Stromal cell of bone marrow (primary cell): ENCODE data around the gene RNF10.
"Not testable (repeated sequence)": the region's sequence is repeated elsewhere in the genome, so short reads cannot be mapped to it uniquely, and the experiment has no call there.

Experiments used
- DNase-seq: peaks from one replicate; pipeline ENCODE4 v3.0.0-alpha.2; 2012; ENCODE audit warnings: low read depth

RNF10 gene

DNA sequence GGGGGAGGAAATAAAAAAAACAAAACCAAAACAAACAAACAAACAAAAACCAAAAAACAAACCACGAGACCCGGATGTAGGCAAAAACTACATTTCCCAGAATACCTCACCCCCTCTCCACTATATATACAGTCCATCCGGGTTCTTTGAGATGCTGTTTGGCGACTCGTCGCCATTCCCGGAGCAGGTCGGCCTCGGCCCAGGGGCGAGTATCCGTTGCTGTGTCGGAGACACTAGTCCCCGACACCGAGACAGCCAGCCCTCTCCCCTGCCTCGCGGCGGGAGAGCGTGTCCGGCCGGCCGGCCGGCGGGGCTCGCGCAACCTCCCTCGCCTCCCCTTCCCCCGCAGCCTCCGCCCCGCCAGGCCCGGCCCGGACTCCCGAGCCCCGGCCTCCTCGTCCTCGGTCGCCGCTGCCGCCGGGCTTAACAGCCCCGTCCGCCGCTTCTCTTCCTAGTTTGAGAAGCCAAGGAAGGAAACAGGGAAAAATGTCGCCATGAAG is at the start of gene RNF10:
Gene RNF10 (plus strand): TSS at position 154 of the 500 bp plus-strand sequence. CDS start 456 bp downstream, outside the sequence.
- peak; percentile 78 for DNase-seq

GRCh38 chr12:120485961-120486881 is 47.9 kb upstream of the RNF10 start:
- no peak for DNase-seq

GRCh38 chr12:120487552-120487951 is 46.6 kb upstream of the RNF10 start:
- not testable (repeated sequence) for DNase-seq

GRCh38 chr12:120488057-120488640 is 46.0 kb upstream of the RNF10 start:
- DNase-seq: no peak

DNA sequence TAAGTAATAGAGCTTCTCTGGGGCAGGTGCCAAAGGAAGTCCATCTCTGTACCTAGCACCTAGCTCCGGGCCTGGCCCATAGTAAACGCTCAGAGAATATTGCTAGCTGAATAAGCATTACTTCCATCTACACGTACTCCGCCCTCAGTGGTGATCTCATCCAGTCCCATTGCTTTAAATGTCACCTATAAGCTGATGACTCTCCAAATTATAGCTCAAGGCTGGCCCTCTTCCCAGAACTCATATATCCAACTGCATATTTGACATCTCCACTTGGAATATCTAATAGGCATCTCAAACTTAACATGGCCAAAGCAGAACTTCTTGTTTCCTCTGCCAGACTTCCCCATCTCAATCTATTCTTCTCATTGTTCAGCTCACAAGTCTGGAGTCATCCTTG is 45.1 kb upstream of the RNF10 start:
- DNase-seq: no peak

DNA sequence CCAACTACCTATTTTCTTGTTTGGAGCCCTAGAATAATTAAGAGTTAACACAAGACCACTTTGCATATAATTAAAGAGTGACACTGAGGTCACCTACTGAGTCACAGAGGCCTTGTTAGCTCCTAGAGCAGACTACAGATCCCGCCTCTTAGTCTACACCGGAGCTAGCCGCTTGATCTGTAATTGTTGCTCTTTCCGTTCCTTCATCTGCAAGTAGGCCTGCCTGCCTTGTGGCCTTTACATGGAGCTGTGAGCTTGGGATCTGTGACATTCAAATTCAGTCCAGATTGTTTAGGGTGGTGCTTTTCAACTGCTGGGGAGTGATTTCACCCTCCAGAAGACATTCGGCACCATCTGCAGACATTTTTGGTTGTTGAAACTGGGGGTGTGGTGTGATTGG is 43.8 kb upstream of the RNF10 start:
- no peak for DNase-seq

DNA sequence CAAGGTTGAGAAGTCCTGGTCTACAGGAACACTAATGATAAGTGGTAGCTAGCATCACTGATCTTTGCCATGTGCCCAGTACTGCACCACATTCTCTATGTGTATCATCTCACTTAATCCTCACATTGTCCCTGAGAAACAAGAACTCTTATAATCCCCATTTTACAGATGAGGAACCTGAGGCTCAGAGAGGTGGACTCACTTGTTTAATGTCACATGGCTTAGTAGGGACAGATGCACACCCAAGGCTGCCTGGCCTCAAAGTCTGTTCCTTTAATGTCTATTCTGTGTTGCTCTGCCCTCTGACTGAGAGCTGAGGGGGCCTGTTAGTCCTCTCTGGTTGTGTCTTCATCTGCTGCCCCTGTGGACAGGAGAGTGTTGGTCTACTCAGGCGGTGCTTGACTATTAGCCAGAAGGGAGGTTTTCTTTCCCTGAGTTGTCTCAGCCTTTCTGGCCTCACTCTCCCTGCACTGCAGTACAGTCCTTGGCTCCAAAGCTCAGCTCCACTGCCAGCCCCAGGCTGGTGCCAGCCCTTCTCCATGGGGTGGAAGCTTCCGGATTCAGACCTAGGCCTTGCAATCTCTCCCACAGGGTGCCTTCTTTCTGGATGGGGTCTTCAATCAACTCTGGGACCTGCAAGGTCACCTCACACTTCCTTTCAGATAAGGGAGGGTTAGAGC is 43.2 kb upstream of the RNF10 start:
- DNase-seq: no peak

DNA sequence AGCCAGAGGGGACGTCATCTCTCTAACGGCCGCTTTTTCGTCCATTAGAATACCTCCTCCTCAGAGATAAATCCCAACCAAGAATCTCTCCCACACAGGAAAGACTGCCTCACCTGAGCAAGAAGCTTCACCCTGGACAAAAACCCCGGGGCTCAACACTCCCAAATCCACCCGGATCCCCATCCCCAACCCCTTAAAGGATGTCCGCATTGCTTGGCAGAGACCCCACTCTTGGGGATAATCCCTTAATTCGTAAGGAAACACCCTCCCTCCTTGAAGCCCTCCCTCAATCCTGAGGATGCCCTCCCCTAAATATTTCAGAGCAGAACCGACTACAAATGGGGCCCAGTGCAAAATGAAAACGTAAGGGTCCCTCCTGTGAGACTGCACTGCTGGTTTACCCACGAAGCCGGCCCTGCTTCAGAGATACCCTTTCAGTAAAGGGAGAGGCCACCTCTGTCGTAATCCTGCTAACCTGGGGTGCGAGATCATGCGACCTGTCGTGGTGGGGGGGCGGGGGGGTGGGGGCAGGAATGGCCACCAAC is 38.9 kb upstream of the RNF10 start:
- DNase-seq: no peak

- DNase-seq: peak; percentile 88
These were observed 38.3 kb upstream of the RNF10 start, which contains the start of gene DYNLL1 for GRCh38 chr12:120495731-120496412. Gene DYNLL1, plus strand, starts transcription at chr12:120496113. Its CDS starts 309 bp downstream, at chr12:120496422.

DNA sequence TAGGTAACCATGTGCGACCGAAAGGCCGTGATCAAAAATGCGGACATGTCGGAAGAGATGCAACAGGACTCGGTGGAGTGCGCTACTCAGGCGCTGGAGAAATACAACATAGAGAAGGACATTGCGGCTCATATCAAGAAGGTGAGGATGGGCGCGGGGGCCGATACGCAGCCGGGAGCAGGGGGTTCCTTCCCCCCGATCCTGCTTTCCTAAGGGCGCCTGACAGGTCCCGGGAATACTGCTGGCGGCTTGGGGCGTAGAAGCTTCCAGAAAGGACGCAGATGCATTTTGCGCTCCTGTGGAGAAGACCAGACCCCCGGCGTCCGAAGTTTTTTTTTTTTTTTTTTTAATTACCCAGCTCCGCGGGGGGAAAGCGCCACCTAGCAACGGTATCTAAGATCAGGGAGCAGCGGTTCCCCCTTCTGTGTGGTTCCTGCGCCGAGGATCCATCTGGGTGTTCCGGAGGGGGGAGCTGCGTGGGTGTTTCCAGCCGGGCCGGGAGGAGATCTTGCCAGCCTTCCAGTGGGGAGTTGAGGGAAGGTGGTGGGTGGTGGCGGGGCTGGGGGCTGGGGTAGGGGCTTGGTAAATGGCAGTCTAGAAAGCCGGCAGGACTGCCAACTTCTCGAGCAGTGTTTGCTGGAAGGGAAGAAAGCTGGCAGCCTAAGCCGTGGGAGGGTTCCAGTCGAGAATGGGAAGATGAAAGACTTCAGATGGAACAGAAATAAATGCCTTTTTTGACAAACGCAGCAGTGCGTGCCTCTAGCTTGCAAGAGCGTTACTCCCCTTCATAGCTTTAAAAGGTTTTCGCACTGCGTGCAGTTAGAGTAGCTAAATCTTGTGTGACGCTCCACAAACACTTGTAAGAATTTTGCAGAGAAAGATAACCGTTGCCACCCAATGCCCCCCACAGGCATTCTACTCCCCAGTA is 37.5 kb upstream of the RNF10 start:
- DNase-seq: peak; percentile 36

DNA sequence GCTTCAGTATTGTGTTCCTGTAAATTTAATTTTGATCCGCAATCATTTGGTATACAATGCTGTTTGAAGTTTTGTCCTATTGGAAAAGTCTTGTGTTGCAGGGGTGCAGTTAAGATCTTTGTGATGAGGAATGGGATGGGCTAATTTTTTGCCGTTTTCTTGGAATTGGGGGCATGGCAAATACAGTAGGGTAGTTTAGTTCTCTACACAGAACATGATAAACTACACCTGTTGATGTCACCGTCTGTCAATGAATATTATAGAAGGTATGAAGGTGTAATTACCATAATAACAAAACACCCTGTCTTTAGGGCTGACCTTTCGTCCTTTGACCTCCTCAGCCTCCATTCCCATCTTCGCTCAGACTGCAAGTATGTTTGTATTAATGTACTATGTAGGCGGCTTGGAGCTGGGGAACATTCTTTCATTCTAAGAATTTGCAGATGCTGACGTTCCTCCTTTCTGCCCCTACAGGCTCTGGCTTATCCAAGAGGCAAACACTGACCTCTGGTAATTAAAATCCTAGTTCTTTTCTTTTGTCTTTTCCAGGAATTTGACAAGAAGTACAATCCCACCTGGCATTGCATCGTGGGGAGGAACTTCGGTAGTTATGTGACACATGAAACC is 36.5 kb upstream of the RNF10 start:
- no peak for DNase-seq

GRCh38 chr12:120498870-120499515 is 35.2 kb upstream of the RNF10 start:
- DNase-seq: no peak

- peak; percentile 38 for DNase-seq
These were observed 33.6 kb upstream of the RNF10 start for GRCh38 chr12:120500581-120500980.

GRCh38 chr12:120504587-120504986 is 29.6 kb upstream of the RNF10 start:
- no peak for DNase-seq

DNA sequence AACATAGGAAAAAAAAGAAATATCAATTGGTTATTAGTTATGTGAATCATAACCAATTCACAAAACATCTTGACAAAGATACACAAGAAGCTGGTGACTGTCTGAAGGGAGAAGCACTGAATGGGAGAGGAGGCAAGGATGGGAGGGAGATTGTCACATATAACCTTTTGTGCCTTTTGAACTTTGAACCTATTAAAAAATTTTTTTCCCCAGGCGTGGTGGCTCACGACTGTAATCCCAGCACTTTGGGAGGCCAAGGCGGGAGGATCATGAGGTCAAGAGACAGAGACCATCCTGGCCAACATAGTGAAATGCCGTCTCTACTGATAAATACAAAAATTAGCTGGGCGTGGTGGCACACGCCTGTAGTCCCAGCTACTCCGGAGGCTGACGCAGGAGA is 25.6 kb upstream of the RNF10 start:
- DNase-seq: no peak

GRCh38 chr12:120514002-120514401 is 20.2 kb upstream of the RNF10 start:
- DNase-seq: no peak

DNA sequence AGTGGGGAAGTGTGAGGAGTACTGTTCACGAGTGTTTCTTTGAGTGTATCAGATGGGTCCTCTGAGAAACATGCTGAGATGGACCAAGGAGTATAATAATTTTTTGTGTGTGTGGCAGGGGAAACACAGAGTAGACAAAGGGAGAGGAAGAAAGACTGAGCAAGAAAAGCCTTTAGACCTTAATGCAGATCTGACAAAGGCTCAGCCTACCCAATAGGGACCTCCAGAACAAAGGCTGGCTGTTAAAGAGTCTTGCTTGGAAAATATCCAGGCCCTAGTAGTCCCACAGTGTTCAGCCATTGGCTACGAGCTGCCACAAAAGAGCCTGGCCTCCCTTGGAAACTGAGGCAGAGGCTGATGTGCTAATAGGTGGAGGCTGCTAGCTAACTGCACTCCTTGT is 18.7 kb upstream of the RNF10 start:
- DNase-seq: no peak

DNA sequence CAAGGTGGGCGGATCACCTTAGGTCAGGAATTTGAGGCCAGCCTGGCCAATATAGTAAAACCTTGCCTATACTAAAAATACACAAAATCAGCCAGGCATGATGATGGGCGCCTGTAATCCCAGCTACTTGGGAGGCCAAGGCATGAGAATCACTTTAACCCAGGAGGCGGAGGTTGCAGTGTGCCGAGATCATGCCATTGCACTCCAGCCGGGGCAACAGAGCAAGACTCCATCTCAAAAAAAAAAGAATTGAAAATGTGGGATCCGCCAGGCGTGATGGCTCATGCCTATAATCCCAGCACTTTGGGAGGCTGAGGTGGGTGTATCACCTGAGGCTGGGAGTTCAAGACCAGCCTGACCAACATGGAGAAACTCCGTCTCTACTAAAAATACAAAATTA is 14.8 kb upstream of the RNF10 start:
- DNase-seq: not testable (repeated sequence)

- no peak for DNase-seq
These were observed 11.6 kb upstream of the RNF10 start for GRCh38 chr12:120522568-120522967.
